ENCODE results near the gene TMEM128.
"Not testable (repeated sequence)": the region's sequence is repeated elsewhere in the genome, so short reads cannot be mapped to it uniquely, and the experiment has no call there.

TMEM128 gene

DNA sequence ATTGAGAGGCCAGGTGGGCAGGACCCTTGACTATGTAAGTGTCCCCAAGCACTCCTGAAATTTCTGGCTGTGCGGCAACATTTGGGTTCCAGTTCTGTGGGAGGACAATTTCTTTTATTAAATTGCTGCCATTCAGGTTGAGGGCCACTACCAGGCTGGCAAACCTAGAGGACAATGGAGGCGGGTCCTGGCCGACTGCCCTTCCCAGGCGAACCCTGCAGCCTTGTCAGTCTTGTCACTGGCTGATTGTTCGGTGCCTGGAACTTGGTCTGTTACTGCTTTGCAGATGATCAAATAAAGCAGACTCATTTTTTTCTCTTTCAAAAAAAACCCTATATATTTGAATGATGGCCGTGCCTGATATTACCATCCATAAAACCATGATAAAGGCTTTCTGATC is 6.6 kb upstream of the TMEM128 start:
- DNase-seq, result no peak

GRCh38 chr4:4254199-4254598 is 6.2 kb upstream of the TMEM128 start:
- no peak for DNase-seq

GRCh38 chr4:4249866-4250265 is 1.8 kb upstream of the TMEM128 start:
- DNase-seq, result no peak

GRCh38 chr4:4249342-4249741 is 1.3 kb upstream of the TMEM128 start:
- DNase-seq, result not testable (repeated sequence)

DNA sequence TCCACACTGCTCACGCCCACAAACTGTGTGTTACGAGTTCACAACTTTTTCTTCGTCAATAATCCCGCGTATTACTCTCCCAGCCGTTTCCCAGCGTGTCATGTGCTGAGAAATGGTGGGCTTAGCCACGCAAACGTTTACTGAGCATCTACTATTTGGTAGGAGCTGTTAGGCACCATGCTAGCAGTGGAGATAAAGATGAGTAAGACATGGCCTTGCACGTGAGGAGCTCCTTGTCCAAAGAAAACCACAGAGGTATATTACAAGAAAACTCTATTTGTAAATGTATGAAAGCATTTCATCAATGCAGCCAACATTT is 821 bp upstream of the TMEM128 start:
- no peak for DNase-seq

DNA sequence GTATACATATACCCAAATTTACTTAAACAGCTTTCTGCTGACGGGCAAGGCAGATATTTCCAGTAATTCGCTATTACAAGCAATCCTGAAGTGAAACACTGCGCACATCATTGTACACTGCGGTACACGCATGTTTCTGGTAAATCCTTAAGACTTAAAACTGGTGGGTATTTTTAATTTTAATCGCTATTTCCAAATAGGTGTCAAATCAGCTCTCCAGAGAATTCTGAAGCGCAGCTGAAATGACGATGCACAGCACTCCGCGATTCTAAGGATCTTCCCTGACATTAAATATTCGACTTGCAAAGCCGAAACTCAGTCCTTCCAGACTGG is 361 bp downstream of the TMEM128 start:
- no peak for DNase-seq

DNA sequence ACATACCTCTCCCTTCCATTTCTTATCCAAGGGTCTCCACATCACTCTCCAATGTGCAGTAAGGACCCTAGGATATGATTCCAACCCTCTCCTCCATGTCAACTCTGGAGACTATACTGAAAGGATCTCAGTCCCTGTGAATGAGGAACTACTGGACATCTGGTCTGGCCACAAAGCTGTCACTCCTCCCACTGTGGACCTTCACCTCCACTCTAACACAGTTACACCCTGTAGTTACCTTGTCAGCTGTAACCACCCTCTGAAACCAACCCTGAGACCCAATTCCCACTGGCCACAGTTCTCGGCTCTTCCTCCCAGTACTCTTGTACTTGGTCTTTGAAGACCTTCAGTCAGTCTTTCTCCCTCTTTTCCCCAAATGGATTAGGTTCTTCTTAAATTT is 2.9 kb downstream of the TMEM128 start:
- DNase-seq, result no peak

DNA sequence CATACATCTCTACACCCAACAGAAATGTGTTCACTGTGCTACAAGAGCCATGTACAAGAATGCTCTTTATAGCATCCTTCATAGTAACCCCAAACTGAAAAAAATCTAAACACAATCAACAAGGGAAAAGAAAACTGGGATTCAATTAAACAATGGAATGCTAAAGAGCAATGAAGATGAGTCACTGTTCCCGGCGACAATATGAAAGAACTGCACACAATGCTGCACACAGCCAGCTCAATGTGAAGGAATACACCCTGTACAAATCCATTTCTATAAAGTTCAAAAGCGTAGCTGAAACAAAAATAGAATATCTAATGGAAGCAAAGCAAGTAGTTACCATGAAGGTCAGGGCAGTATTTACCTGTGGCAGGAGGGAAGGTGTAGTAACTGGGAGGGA is 8.5 kb downstream of the TMEM128 start:
- DNase-seq, result not testable (repeated sequence)

- no peak for DNase-seq
Measured at GRCh38 chr4:4233610-4234009, 14.4 kb downstream of the TMEM128 start.

GRCh38 chr4:4228356-4228668 is 19.7 kb downstream of the TMEM128 start:
- DNase-seq, result no peak

- no peak for DNase-seq
Measured at GRCh38 chr4:4227510-4228355, 20.3 kb downstream of the TMEM128 start.

- no peak for DNase-seq
Measured at GRCh38 chr4:4226606-4227438, 21.2 kb downstream of the TMEM128 start, which contains the start of gene OTOP1. TSS of gene OTOP1 (minus strand) at chr4:4226929. CDS start at chr4:4226864, 65 bp downstream.

DNA sequence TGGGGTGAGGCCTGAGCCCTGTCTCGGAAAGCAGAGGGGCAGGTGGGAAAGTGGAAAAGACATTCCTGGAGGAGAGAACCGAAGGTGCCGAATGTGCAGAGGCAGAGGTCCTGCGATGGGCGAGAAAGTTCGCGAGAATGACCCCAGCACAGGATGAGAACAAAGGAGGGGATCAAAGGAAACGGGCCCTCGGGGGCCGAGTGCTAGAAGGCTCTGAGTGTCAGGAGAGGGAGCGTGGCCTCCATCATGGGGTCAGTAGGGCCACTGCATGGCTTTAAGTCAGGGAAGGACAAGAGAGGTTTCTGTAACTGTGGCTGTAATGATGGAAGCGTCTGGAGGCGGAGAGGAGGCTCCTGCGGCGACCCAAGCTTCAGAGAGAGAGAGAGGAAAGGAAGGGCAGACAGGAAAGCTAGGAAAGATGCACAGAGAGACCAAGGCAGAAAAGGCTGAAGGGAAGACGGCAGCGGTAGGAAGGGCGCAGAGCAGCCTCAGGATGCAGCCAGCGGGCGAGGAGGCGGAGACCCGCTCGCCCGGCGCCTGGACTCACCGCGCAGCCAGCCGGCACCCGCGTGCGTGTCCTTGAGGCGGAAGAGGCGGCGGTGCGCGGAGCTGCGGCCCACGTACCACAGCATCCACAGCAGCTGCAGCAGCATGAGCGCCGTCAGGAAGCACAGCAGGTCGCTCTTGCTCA is 22.0 kb downstream of the TMEM128 start:
- no peak for DNase-seq

- no peak for DNase-seq
Measured at GRCh38 chr4:4217113-4217512, 30.9 kb downstream of the TMEM128 start.

DNA sequence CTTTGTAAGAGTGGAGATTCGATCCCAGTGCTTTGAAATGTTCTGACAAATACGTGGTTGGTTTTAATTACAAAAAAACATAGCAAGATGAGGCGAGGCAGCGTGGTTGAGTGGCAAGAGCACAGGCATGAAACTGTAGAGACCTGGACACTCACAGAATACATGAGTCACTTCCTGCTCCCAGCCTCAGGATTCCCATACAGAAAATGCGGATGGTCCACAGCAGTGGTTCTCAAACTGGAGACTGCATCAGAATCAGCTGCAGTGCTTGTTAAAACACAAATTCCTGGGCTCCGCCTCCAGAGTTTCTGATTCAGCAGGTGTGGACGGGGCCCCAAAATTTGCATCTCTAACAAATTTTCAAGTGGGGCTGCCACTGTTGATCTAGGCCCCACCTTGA is 31.4 kb downstream of the TMEM128 start:
- DNase-seq, result no peak

- DNase-seq, result not testable (repeated sequence)
Measured at GRCh38 chr4:4213674-4214073, 34.3 kb downstream of the TMEM128 start.

- no peak for DNase-seq
Measured at GRCh38 chr4:4206204-4206603, 41.8 kb downstream of the TMEM128 start.

- no peak for DNase-seq
Measured at GRCh38 chr4:4204401-4204745, 43.6 kb downstream of the TMEM128 start.

DNA sequence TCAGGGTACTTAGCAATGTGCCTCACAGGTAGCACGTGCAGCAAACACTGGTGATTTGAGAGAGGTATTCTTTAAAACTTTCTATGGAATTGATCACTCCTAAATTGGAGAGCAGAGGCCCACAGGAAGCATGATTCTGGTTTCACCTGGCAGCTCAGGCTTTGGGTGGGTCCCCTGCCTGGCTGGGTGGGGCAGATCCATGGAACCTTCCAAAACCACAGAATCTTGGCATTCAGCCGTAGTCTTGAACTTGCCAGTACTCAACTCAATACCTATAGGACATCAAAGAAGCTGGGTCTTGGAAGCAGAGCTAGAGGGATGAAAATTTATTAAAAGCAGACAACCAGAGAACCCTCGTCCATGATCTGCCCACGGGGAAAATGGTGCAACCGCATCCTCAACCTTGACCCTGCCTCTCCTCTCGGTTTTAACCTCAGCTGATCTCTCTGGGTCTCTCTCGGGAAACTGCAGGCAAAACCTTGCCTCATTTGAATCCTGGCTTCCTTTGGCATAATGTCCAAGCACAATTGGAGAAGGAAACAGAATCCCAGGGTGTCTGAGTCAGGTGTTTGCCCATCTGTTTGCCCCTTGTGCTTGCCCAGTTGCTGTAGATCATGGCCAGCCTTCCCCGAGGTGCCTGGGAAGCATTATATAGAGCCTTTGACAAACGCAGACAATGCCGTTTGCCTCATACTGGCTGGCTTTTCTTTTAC is 44.2 kb downstream of the TMEM128 start:
- DNase-seq, result no peak

- no peak for DNase-seq
Measured at GRCh38 chr4:4202510-4202909, 45.5 kb downstream of the TMEM128 start.

DNA sequence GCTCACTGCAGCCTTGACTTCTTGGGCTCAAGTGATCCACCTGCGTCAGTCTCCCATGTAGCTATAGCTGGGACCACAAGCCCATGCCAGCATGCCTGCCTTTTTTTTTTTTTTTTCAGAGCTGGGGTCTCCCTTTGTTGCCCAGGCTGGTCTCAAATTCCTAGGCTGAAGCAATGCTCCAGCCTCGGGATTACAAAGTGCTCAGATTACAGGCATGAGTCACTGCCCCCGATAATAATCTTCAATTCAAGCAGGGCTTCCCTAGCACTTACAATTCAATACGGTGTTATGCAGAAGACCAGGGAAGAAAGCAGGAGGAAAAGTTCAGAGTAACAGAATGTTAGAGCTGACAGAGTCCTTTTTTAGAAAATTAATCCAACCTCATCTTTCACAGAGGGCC is 47.4 kb downstream of the TMEM128 start:
- DNase-seq, result no peak

DNA sequence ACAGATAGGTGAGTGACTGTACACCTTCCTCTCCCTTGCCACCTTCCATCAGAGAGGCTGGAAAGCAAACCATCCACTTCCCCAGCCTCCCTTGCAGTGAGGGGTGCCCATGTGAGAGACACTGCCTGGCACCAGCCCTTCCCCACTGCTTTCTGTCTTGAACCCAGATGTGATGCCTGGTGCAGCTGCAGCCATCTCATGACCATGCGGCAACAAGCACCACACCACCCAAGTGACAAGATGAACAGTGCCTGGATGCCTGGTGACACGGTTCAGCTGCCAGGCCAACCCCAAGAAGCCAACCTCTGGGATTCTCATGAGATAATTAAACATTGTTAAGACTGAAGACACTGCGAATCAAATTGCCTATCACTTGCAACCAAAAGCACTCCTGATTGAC is 52.7 kb downstream of the TMEM128 start:
- no peak for DNase-seq

DNA sequence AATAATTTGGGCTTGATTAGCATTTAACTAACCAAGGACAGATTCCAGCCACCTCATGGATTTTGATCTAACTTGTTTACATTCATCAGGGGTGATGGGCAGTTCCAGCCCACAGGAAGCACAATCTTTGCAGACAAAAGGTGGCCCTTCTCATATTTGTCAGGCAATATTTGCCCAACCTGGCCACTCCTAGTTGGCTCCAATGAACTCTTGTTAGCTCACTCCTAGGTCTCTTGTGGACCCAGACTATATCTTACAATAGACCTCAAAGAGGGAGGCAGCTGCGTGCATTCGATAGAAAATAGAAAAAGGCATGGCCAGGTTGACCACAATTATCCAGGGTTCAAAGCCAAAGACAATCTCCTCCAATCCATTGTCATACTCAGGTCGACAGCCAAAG is 59.5 kb downstream of the TMEM128 start:
- DNase-seq, result not testable (repeated sequence)

All from activated CD4-positive, CD25-positive, alpha-beta regulatory T cell treated with anti-CD3 and anti-CD28 coated beads, Interleukin-2, amount 50 U/mL, for 72 hours (primary cell).